Muscle layer of colon (tissue), 2 donors: ENCODE data around the gene DOP1B.
"Not testable (repeated sequence)": the region's sequence is repeated elsewhere in the genome, so short reads cannot be mapped to it uniquely, and the experiment has no call there.

Source experiments
- H3K27ac ChIP-seq: one replicate; pipeline ENCODE4 v1.7.0; 2013; ENCODE audit warnings: low read depth, mild to moderate bottlenecking, low read length, moderate library complexity
- H3K27me3 ChIP-seq, 2 donors: one replicate each; pipeline ENCODE4 v1.7.0; 2013; ENCODE audit warnings: low read length in 2 of 2, mild to moderate bottlenecking in 2 of 2; ENCODE audit not compliant: insufficient read depth in 2 of 2, control insufficient read depth in 1 of 2
- H3K36me3 ChIP-seq: one replicate; pipeline ENCODE4 v1.7.0; 2013; ENCODE audit warnings: mild to moderate bottlenecking, low read length; ENCODE audit not compliant: insufficient read depth
- H3K4me1 ChIP-seq: one replicate; pipeline ENCODE4 v1.7.0; 2013; ENCODE audit warnings: mild to moderate bottlenecking, low read length; ENCODE audit not compliant: insufficient read depth
- H3K4me3 ChIP-seq, 2 donors: one replicate each; pipeline ENCODE4 v1.7.0; 2013; ENCODE audit warnings: low read length in 2 of 2, low read depth in 1 of 2, mild to moderate bottlenecking in 1 of 2, moderate library complexity in 1 of 2
- H3K9ac ChIP-seq: one replicate; pipeline ENCODE4 v1.7.0; 2013; ENCODE audit warnings: low read length
- H3K9me3 ChIP-seq: one replicate; pipeline ENCODE4 v1.7.0; 2013; ENCODE audit warnings: mild to moderate bottlenecking, low read length
- donor health status: abdominal sarcoma.
- donor health status: Adenocarcinoma of cecum.

Gene DOP1B

GRCh38 chr21:36193200-36193599 is 36.6 kb downstream of the DOP1B start:
- Histone ChIP-seq H3K4me1 (peaks cover 5% of the 10 kb centered on the region), H3K9ac (no peak overlapping the region), H3K27me3 (no peaks in the 10 kb centered on the region), H3K36me3 (no peaks in the 10 kb centered on the region), H3K9me3 (no peaks in the 10 kb centered on the region), H3K4me3 (no peak overlapping the region), H3K27ac (no peak overlapping the region)

- H3K4me1 ChIP-seq: no peaks in the 10 kb centered on the region
- no peak overlapping the region for H3K4me3 ChIP-seq
- H3K9ac ChIP-seq: no peak overlapping the region
- no peaks in the 10 kb centered on the region for H3K9me3 ChIP-seq
- H3K27me3 ChIP-seq: no peaks in the 10 kb centered on the region
- H3K36me3 ChIP-seq: no peaks in the 10 kb centered on the region
- no peak overlapping the region for H3K27ac ChIP-seq
Measured at GRCh38 chr21:36194024-36194423, 37.4 kb downstream of the DOP1B start.

- no peaks in the 10 kb centered on the region for H3K9me3 ChIP-seq
- no peak overlapping the region for H3K9ac ChIP-seq
- no peaks in the 10 kb centered on the region for H3K4me1 ChIP-seq
- no peaks in the 10 kb centered on the region for H3K36me3 ChIP-seq
- no peak overlapping the region for H3K4me3 ChIP-seq
- H3K27me3 ChIP-seq: no peaks in the 10 kb centered on the region
- H3K27ac ChIP-seq: no peak overlapping the region
Measured at GRCh38 chr21:36195613-36196012, 39.0 kb downstream of the DOP1B start.

DNA sequence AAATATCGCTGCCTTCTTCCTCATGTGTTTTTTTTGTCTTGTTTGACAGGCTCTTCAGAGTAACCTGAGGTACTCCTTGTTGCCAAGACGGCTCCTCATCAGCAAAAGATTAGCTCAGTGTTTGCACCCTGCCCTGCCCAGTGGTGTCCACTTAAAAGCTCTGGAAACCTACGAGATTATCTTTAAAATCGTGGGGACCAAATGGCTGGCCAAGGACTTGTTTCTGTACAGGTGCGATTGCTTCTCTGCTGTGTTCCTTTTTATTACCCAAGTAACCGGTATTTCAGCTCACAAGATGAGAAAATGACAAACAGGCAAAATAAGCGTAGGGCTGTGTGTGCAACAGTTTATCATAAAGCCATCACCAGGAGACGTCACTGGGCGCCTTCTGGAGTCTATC is 42.4 kb downstream of the DOP1B start:
- no peak overlapping the region for H3K27ac ChIP-seq
- H3K4me3 ChIP-seq: no peak overlapping the region
- no peaks in the 10 kb centered on the region for H3K27me3 ChIP-seq
- peaks cover 3% of the 10 kb centered on the region for H3K36me3 ChIP-seq
- no peak overlapping the region for H3K9ac ChIP-seq
- no peaks in the 10 kb centered on the region for H3K4me1 ChIP-seq
- H3K9me3 ChIP-seq: no peaks in the 10 kb centered on the region

- not testable (repeated sequence) for H3K4me1 ChIP-seq, H3K27ac ChIP-seq, H3K9me3 ChIP-seq, H3K27me3 ChIP-seq, H3K36me3 ChIP-seq, H3K4me3 ChIP-seq, H3K9ac ChIP-seq
Measured at GRCh38 chr21:36199575-36199974, 43.0 kb downstream of the DOP1B start.

DNA sequence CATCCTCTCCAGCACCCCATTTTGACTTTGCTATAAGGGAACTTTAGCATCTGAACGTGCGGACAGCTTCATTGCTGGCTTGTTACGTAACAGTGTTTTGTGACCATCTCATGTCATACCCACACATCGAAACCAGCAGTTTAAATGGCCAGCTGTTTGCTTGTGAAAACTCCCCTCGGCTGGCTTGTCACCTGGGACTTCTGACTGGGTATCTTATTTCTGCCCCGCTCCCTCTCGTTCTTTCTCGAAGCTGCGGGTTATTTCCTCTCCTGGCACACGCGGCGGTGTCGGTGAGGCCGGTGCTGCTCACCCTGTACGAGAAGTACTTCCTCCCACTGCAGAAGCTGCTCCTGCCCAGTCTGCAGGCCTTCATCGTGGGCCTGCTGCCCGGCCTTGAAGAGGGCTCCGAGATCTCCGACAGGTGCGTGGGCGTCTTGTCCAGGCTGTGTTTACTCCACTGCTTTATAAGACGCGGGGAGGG is 43.5 kb downstream of the DOP1B start:
- Histone ChIP-seq H3K4me3 (no peak overlapping the region), H3K36me3 (peaks cover 3% of the 10 kb centered on the region), H3K27ac (no peak overlapping the region), H3K9ac (no peak overlapping the region), H3K27me3 (no peaks in the 10 kb centered on the region), H3K9me3 (no peaks in the 10 kb centered on the region), H3K4me1 (no peaks in the 10 kb centered on the region)

DNA sequence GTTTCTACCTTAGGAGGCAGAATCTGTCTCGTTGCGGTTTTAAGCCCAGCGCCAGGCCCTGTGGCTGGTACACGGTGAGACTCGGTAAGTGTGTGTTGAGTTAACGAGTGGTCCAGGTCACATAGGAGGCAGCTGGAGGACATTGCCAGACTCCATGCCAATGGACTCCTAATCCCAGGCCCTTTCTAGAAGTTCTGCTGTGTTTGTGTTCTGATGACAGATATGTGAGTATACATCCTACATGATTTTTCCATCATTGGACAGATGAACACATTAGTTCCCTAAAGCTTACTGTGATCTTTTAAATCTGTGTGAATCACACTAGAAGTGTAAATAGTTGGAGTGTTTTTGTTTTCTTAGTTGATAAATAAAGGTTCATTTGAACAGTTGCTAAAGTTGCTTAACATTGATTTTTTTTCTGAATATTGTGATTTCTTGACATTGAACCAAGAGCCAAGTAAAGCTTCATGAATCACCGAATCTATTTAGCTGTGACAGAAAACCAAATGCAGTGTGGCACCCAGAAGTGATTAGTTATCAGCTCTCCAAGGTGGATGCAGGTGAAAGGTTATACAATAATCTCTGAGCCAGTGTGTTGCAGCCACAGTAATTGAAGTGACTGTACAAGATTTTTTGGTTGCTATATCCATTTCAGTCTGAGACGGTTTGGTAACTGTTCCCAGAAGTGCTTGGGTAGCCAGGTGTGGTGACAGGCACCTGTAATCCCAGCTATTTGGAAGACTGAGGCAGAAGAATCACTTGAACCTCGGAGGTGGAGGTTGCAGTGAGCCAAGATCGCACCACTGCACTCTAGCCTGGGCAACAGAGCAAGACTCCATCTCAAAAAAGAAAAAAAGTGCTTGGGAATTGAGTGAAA is 46.3 kb downstream of the DOP1B start:
- no peak overlapping the region for H3K27ac ChIP-seq

DNA sequence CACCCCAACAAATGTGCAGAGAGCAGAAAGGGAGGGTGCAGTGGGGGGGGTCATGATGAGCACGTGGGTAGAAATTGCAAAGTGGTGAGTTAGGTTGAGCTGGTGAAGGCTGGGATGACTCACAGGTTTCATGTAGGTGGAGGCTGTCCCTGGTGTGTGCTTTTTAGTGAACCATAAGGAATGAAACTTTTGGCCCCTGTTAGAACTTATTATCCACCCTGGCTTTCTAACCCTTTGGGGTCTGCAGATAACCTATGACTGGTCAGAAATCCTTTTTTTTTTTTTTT is 46.9 kb downstream of the DOP1B start:
- Histone ChIP-seq H3K9ac (no peak overlapping the region), H3K4me1 (no peaks in the 10 kb centered on the region), H3K4me3 (no peak overlapping the region), H3K27ac (no peak overlapping the region), H3K36me3 (peaks cover 3% of the 10 kb centered on the region), H3K27me3 (no peaks in the 10 kb centered on the region), H3K9me3 (no peaks in the 10 kb centered on the region)

More for the DNA sequence above, 46.3 kb downstream of the DOP1B start:
- Histone ChIP-seq H3K36me3 (peaks cover 3% of the 10 kb centered on the region), H3K4me3 (no peak overlapping the region), H3K9ac (no peak overlapping the region), H3K4me1 (no peaks in the 10 kb centered on the region), H3K27me3 (no peaks in the 10 kb centered on the region), H3K9me3 (no peaks in the 10 kb centered on the region)

GRCh38 chr21:36204980-36205379 is 48.4 kb downstream of the DOP1B start:
- no peaks in the 10 kb centered on the region for H3K9me3 ChIP-seq
- H3K9ac ChIP-seq: no peak overlapping the region
- peaks cover 7% of the 10 kb centered on the region for H3K36me3 ChIP-seq
- H3K4me1 ChIP-seq: no peaks in the 10 kb centered on the region
- H3K27ac ChIP-seq: no peak overlapping the region
- H3K27me3 ChIP-seq: no peaks in the 10 kb centered on the region
- H3K4me3 ChIP-seq: no peak overlapping the region

GRCh38 chr21:36205962-36206361 is 49.3 kb downstream of the DOP1B start:
- H3K27ac ChIP-seq: no peak overlapping the region
- H3K4me3 ChIP-seq: no peak overlapping the region
- H3K9me3 ChIP-seq: no peaks in the 10 kb centered on the region
- no peaks in the 10 kb centered on the region for H3K27me3 ChIP-seq
- H3K9ac ChIP-seq: no peak overlapping the region
- no peaks in the 10 kb centered on the region for H3K4me1 ChIP-seq
- H3K36me3 ChIP-seq: peaks cover 9% of the 10 kb centered on the region
